Measurements from ENCODE around the gene TCF23. TPM values are rescaled to one million over a fixed set of nuclear protein-coding genes. Genes with fewer than 3 reads are reported as not detected.

Gene TCF23
- polyA plus RNA-seq, 3 donors from 2014 or later, result not detected

DNA sequence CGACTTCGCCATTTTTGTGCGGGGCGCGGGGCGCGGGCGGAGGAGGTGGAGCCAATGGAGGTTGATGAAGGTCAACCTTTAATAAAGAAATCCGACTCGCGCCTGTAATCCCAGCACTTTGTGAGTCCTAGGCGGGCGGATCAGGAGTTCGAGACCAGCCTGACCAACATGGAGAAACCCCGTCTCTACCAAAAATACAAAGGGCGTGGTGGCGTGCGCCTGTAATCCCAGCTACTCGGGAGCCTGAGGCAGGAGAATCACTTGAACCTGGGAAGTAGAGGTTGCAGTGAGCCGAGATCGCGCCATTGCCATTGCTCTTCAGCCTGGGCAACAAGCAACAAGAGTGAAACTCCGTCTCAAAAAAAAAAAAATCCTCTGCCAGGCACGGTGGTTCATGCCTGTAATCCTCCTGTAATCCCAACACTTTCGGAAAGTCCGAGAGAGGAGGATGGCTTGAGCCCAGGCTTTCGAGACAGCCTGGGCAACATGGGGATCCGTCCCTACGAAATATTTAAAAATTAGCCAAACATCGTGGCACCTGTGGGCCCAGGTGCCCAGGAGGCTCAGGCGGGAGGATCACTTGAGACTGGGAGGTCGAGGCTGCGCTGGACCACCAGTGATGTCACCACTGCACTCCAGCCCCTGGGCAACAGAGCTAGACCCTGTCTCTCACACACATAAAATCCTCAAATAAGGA lies 13.9 kb upstream of the TCF23 start:
- peak overlapping the region; percentile 91 to 98 (median 96) for H3K27ac Mint-ChIP-seq
- H3K27me3 Mint-ChIP-seq (ENCODE audit: low read depth in 3 of 3), result peaks cover 5 to 12% (median 10%) of the 10 kb centered on the region in 3 donors
- H3K4me1 Mint-ChIP-seq, result peaks cover 16 to 33% of the 10 kb centered on the region in 2 donors
- no peak for DNase-seq
- peaks cover 0 to 12% (median 0%) of the 10 kb centered on the region in 3 donors for H3K36me3 Mint-ChIP-seq
- no peaks in the 10 kb centered on the region for H3K9me3 Mint-ChIP-seq
- H3K4me3 Mint-ChIP-seq, result peak overlapping the region; percentile 91 to 95 (median 94)

DNA sequence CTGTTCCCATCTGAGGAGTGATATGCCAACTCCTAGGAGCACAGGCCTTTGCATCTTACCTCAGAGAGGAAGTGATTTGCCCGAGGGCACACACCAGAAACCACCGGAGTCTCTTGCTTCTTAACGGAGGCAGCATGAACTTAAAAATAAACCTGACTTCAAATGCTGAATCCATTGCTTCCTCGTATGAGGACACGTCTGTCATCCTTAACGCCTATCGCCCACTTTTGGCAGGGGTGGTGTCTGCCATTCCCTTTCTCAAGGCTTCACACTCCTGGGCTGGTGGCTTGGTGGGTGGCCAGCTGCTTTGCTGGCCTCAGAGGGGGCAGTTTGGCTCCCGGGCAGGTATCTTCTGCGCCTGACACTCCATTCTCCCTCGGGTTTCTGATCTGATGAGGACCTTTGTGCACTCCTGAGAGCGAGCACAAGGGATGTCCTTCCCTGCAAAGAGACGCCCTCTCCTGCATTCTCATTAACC lies 13.3 kb upstream of the TCF23 start:
- no peak for DNase-seq
- peak overlapping the region; percentile 91 to 95 (median 94) for H3K4me3 Mint-ChIP-seq
- H3K9me3 Mint-ChIP-seq, result no peaks in the 10 kb centered on the region
- H3K4me1 Mint-ChIP-seq, result peaks cover 16 to 33% of the 10 kb centered on the region in 2 donors
- peak overlapping the region; percentile 26 to 91 (median 78) for H3K27ac Mint-ChIP-seq
- peaks cover 5 to 12% (median 10%) of the 10 kb centered on the region in 3 donors for H3K27me3 Mint-ChIP-seq (ENCODE audit: low read depth in 3 of 3)
- peaks cover 0 to 7% (median 0%) of the 10 kb centered on the region in 3 donors for H3K36me3 Mint-ChIP-seq

DNA sequence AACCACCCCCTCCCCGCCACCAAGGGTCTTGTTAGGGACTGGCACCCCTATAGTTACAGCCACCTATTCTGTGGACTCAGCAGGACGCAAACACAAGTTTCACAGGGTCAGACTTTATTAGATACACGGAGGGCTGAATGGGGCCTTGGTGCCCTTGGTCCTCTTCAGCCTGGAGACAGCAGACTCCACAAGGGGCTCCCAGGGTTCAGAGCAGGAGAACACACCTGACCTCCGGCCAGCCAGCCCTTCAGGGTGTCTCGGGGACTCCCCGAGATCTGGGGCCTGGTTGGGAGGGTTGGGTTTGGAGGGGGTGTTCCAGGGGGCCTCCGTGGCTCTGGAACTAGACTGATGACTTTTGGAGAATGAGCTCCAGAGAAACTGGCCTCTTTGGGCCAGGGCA lies 12.1 kb upstream of the TCF23 start:
- Mint-ChIP-seq H3K36me3 (no peaks in the 10 kb centered on the region), H3K9me3 (no peaks in the 10 kb centered on the region)

DNA sequence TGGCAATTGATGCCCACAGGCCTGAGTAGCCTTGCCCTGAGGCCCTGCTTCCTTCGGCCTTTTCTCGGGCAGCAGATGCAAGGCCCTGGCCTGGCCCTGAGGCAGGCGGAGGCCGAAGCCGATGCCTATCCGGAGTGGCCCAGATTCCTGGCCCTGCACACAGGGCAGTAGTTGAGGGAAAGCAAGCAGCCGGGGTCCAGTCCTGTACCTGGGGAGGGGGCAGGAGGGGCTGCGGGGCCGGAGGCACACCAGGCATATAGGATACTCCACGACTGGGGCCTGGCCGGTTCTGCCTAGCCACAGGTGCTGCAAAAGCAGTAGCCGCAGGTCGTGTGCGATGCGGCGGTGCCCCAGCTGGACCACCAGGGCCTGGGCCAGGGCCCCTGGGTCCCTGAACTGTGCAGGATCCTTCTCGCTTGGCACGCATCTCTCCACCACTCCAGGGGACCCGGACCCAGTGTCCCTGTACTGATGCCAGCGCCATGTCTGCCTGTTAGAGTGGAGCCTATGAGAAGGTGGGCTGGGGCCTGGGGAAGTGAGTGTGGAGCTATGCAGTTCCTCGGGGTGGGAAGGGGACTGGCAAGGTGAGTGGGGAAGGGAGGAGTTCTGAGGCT lies 11.4 kb upstream of the TCF23 start:
- Mint-ChIP-seq H3K4me3 (no peak overlapping the region), H3K27ac (no peak overlapping the region), H3K9me3 (no peaks in the 10 kb centered on the region), H3K27me3 (ENCODE audit: low read depth in 3 of 3) (peaks cover 9 to 15% (median 10%) of the 10 kb centered on the region in 3 donors), H3K36me3 (no peaks in the 10 kb centered on the region), H3K4me1 (peaks cover 16 to 25% of the 10 kb centered on the region in 2 donors)
- DNase-seq, result no peak

More for the DNA sequence above, 12.1 kb upstream of the TCF23 start:
- H3K27ac Mint-ChIP-seq, result no peak overlapping the region
- H3K4me1 Mint-ChIP-seq, result peaks cover 16 to 30% of the 10 kb centered on the region in 2 donors
- DNase-seq, result no peak
- H3K4me3 Mint-ChIP-seq, result no peak overlapping the region
- H3K27me3 Mint-ChIP-seq (ENCODE audit: low read depth in 3 of 3), result peaks cover 5 to 12% (median 10%) of the 10 kb centered on the region in 3 donors

DNA sequence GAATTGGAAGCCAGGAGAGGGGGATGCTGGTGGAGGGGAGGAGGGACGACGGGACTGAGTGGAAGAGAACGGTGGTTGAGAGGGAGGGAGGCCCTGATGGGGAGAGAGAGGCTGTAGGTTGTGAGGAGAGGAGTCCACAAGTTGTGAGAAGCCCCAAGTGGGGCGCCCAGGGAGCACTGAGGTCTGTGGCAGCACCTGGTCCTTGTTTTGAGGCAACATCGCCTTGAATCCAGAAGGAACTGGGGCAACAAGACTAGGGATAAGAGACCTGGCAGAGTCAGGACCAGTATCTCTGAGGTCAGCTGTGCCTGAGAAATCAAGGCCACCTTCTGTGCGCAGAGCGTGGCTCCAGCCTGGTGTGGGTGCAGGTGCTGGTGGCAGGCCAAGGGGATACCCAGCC lies 10.7 kb upstream of the TCF23 start:
- Mint-ChIP-seq H3K27ac (no peak overlapping the region), H3K36me3 (no peaks in the 10 kb centered on the region), H3K27me3 (ENCODE audit: low read depth in 3 of 3) (peaks cover 9 to 15% (median 12%) of the 10 kb centered on the region in 3 donors), H3K4me3 (no peak overlapping the region), H3K4me1 (peaks cover 9 to 18% of the 10 kb centered on the region in 2 donors), H3K9me3 (no peaks in the 10 kb centered on the region)
- no peak for DNase-seq

DNA sequence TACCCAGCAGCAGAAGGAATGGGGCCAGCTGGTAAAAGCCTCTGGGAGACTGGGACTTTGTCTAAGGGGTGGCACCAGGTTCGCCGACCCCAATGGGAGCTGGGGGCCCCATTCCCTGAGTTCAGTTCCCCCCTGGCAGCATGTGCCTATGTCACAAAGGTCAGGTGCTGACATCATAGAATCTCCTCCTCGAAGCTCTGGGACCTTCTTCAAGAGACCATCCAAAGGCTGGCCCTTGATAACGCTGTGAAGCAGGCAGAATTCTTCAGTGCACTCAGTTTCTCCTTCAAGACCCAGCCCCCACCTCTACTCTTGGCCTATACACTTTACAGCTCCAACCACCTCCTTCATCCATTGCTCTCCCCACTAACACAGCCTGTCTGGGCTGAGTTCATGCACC lies 9.5 kb upstream of the TCF23 start, which contains the start of gene PRR30:
PRR30 (minus strand) TSS at position 101 of the 400 bp plus-strand sequence. CDS start 1,081 bp downstream, outside the sequence.
- Mint-ChIP-seq H3K9me3 (no peaks in the 10 kb centered on the region), H3K36me3 (no peaks in the 10 kb centered on the region), H3K27ac (no peak within 1 kb of the TSS), H3K4me3 (no peak within 1 kb of the TSS), H3K4me1 (peaks cover 0 to 10% of the 10 kb centered on the region in 2 donors), H3K27me3 (ENCODE audit: low read depth in 3 of 3) (peaks cover 5 to 14% (median 9%) of the 10 kb centered on the region in 3 donors)
- DNase-seq, result no peak

DNA sequence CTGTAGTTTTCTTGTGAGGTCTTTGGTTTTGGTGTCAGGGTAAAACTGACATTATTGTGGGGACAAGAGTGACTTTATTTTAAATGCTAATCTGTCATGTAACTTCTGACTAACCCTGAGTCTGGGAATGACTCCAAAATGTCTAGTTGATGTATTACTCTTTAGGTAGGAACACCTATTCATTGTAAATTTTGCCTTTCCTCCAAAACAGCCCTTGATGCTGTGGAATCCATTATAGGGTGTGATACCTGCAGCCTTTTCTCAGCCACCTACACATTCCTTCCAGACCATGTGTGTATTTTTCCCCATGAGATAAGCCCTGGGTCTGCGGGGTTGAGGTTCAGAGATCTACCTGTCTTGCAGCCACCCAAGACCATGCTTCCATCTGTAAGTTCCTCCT lies 5.5 kb upstream of the TCF23 start:
- H3K36me3 Mint-ChIP-seq, result no peaks in the 10 kb centered on the region
- H3K9me3 Mint-ChIP-seq, result no peaks in the 10 kb centered on the region
- H3K27me3 Mint-ChIP-seq (ENCODE audit: low read depth in 3 of 3), result peaks cover 3 to 18% (median 4%) of the 10 kb centered on the region in 3 donors
- H3K4me1 Mint-ChIP-seq, result no peaks in the 10 kb centered on the region
- no peak for DNase-seq
- no peak overlapping the region for H3K27ac Mint-ChIP-seq
- H3K4me3 Mint-ChIP-seq, result no peak overlapping the region

DNA sequence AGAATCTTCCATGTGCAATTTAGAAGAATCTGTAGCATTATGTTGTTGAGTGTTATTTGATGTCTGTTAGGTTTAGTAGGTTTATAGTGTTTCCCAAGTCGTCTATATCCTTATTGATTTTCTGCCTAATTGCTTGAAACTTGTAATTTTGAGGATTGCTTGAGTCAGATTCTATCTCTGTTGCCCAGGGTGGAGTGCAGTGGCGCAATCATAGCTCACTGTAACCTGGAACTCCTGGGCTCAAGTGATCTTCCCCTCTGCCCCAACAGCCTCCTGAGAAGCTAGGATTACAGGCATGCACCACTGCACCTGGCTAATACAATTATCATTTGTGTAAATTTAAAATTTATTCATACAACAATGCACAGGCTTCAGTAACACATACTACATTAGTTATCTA lies 3.1 kb upstream of the TCF23 start:
- no peak overlapping the region for H3K4me3 Mint-ChIP-seq
- H3K36me3 Mint-ChIP-seq, result no peaks in the 10 kb centered on the region
- H3K27ac Mint-ChIP-seq, result no peak overlapping the region
- H3K9me3 Mint-ChIP-seq, result no peaks in the 10 kb centered on the region
- H3K27me3 Mint-ChIP-seq (ENCODE audit: low read depth in 3 of 3), result peaks cover 3 to 20% (median 6%) of the 10 kb centered on the region in 3 donors
- no peak for DNase-seq
- no peaks in the 10 kb centered on the region for H3K4me1 Mint-ChIP-seq

DNA sequence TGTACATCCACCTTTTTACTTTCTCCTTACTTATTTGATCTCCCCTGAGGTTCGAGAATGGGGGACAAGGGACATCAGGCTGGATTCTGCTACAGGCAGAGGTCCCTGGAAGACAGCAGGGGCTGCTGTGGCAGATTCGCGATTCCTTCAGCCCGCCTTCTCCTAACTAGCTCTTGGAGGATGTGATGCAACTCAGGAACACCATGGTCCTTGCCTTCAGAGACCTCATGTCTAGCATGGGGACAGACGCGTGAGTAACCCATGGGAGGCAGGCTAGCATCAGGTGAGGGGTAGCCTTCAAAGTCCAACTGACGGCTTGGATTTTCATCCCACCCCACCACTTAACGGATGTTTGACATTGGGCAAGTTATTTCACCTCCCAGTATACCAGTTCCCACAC lies 869 bp upstream of the TCF23 start:
- H3K27me3 Mint-ChIP-seq (ENCODE audit: low read depth in 3 of 3), result peaks cover 3 to 17% (median 4%) of the 10 kb centered on the region in 3 donors
- DNase-seq, result no peak
- H3K4me1 Mint-ChIP-seq, result no peaks in the 10 kb centered on the region
- no peaks in the 10 kb centered on the region for H3K9me3 Mint-ChIP-seq
- no peaks in the 10 kb centered on the region for H3K36me3 Mint-ChIP-seq
- no peak overlapping the region for H3K27ac Mint-ChIP-seq
- no peak overlapping the region for H3K4me3 Mint-ChIP-seq

DNA sequence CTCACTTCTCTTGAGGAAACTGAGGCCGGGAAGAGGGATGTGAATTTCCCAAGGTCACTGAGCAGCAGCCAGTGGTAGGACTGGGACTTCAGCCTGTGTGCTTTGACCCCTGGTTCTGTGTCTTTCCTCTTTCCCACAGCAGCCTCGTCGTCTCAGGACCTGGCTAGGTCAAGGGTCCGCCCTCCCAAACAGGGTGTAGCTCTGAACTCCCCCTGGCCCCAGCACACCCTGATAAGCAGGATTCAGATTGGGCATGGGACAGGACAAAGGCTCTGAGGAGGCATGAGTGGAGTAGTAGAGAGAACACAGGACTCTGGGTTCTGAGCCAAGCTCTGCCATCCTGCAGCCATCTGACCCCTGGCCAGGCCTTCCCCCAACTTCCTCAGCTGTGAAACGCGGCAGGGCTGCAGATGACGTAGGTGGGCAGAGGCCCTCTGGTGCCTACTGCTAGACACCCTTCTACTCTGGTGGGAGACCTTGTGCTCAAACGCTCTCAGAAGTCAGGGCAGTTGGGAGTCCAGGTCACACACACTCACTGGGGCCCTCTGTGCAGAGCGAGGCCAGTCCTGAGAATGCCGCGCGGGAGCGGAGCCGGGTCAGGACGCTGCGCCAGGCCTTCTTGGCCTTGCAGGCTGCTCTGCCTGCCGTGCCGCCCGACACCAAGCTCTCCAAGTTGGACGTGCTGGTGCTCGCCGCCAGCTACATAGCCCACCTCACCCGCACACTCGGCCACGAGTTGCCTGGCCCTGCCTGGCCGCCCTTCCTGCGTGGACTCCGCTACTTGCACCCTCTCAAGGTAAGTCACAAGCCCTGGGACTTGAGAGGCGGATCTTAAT lies 984 bp downstream of the TCF23 start:
- Mint-ChIP-seq H3K4me3 (no peak overlapping the region), H3K27me3 (ENCODE audit: low read depth in 3 of 3) (peaks cover 3 to 12% (median 4%) of the 10 kb centered on the region in 3 donors), H3K4me1 (no peaks in the 10 kb centered on the region), H3K27ac (no peak overlapping the region), H3K36me3 (no peaks in the 10 kb centered on the region), H3K9me3 (no peaks in the 10 kb centered on the region)
- DNase-seq, result no peak

DNA sequence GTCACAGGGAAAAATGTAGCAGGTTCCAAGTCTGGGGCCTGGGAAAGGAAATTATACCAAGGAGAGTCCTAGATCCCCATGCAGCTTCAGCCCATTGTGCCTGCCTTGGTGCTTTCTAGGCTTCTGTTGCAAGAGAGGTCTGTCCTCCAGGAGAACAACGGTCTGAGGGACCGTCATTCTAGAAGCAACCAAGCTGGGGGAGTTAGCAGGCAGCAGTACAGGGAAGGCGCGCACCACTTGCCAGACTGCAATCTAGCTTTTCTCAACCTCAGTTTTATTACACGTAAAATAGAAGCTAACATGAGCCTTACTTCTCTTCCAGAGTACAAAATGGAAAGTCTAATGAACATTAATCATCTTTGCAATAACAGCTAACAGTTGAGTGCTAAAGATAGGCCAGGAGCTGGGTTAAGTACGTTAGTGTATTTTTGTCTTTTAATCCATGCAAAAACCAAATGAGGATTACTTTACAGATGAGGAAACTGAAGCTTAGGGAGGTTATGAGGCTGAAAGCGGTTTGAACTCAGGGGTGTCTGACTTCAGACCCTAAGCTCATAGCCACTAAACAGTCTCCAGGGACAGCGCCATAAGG lies 1.9 kb downstream of the TCF23 start:
- Mint-ChIP-seq H3K36me3 (no peaks in the 10 kb centered on the region), H3K27ac (no peak overlapping the region), H3K27me3 (ENCODE audit: low read depth in 3 of 3) (peaks cover 1 to 9% (median 4%) of the 10 kb centered on the region in 3 donors), H3K9me3 (no peaks in the 10 kb centered on the region), H3K4me3 (no peak overlapping the region), H3K4me1 (no peaks in the 10 kb centered on the region)
- no peak for DNase-seq

DNA sequence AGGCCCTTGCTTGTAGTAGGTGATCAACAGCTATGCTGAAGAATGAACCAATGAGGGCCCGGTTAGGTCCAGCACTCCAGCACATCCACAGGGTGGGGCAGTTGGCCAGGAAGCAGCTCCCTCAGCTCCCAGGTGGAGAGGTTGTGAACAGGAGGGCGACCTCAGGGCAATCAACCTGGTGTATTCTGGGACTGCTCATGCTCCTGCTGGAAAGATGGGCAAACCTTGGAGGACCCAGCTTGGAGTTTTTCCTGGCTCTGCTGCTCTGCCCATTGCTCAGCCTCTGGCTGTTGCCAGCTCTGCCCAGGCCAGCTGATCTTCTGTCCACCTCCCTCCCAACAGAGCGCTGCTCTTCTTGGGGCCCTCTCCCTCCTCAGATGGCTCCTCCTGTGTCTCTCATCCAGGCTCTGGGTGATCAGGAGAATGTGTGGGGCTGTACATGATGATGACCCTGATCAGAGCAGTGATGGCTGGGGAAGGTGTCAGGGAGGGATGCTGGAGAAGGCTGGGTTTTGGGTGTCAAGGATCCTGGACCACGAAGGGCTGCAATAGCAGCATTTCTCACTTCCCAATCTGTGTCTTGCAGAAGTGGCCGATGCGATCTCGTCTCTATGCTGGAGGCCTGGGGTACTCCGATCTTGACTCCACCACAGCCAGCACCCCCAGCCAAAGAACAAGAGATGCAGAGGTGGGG lies 3.4 kb downstream of the TCF23 start:
- peaks cover 2 to 6% (median 4%) of the 10 kb centered on the region in 3 donors for H3K27me3 Mint-ChIP-seq (ENCODE audit: low read depth in 3 of 3)
- H3K27ac Mint-ChIP-seq, result no peak overlapping the region

More for the DNA sequence above, 3.4 kb downstream of the TCF23 start:
- Mint-ChIP-seq H3K4me3 (no peak overlapping the region), H3K9me3 (no peaks in the 10 kb centered on the region), H3K36me3 (no peaks in the 10 kb centered on the region), H3K4me1 (no peaks in the 10 kb centered on the region)
- no peak for DNase-seq
